GM12878 (cell line): ENCODE measurements around the gene PIP5K1A. TPM values are rescaled to one million over a fixed set of nuclear protein-coding genes. Genes with fewer than 3 reads are reported as not detected.

Experiments used
- ATAC-seq: fragments of 200-7000 bp; cut with Tn5 transposase; 3 replicates; pipeline ENCODE4 v1.9.1; 2020; ENCODE audit warnings: mild to moderate bottlenecking, moderate library complexity
- BruUV-seq: library from RNA; stranded (reverse); fragments of 400-500 nt; replicated peaks from 2 replicates; lab custom pipeline; 2021; lab: Mats Ljungman, UMichigan
- CTCF ChIA-PET: fragments of 300-600 bp; sonication (Branson Sonifier 250); formaldehyde crosslinking; extraction: SDS; loops from one replicate; lab custom pipeline; 2021; ENCODE audit warnings: inconsistent platforms; lab: Yijun Ruan, JAX
- POLR2A ChIA-PET: fragments of 350-600 bp; formaldehyde crosslinking; extraction: SDS; loops from one replicate; lab custom pipeline; 2021; ENCODE audit warnings: inconsistent platforms; lab: Charles Lee
- RAD21 ChIA-PET: fragments of 300-600 bp; sonication (Branson Sonifier 250); formaldehyde crosslinking; loops from one replicate; lab custom pipeline; 2023; ENCODE audit warnings: antibody characterized with exemption; ENCODE audit not compliant: unreplicated experiment; lab: Charles Lee
- SMC1A ChIA-PET: fragments of 300-600 bp; sonication (Branson Sonifier 250); formaldehyde crosslinking; loops from one replicate; lab custom pipeline; 2023; ENCODE audit not compliant: unreplicated experiment, uncharacterized antibody; lab: Charles Lee
- DNase-seq: peaks from one replicate; pipeline ENCODE4 v3.0.0-alpha.2; 2011; ENCODE audit warnings: low read depth, low spot score
- FAIRE-seq: peaks from 3 replicates; lab custom pipeline; 2011; peaks lifted over from hg19 to GRCh38; lab: Jason Lieb, UNC
- H2AFZ ChIP-seq: 2 replicates; pipeline ENCODE4 v1.6.0; 2011; ENCODE audit warnings: low read depth, low read length, control low read depth; ENCODE audit not compliant: control insufficient read depth
- H3K27ac ChIP-seq: 2 replicates; pipeline ENCODE4 v1.5.1; 2011; ENCODE audit warnings: control low read depth; ENCODE audit not compliant: control insufficient read depth, insufficient read depth
- H3K27me3 ChIP-seq, 2 experiments: replicated peaks in 1 of 2; 2 replicates each; pipeline versions ENCODE4 v1.6.0 to v1.6.1; 2011; ENCODE audit warnings: low read length in 1 of 2; ENCODE audit not compliant: control insufficient read depth in 2 of 2, insufficient read depth in 2 of 2
- H3K36me3 ChIP-seq, 2 experiments: 2 replicates each; pipeline ENCODE4 v1.5.1; 2011; ENCODE audit warnings: low read length in 1 of 2; ENCODE audit not compliant: control insufficient read depth in 2 of 2, insufficient read depth in 2 of 2
- H3K4me1 ChIP-seq: 2 replicates; pipeline ENCODE4 v1.6.1; 2011; ENCODE audit warnings: mild to moderate bottlenecking, low read length, moderate library complexity, mixed read lengths; ENCODE audit not compliant: control insufficient read depth, insufficient read depth
- H3K4me2 ChIP-seq: 2 replicates; pipeline ENCODE4 v1.6.0; 2011; ENCODE audit warnings: control low read depth; ENCODE audit not compliant: control insufficient read depth, insufficient read depth
- H3K4me3 ChIP-seq: fragments of 200-600 bp; sonication (generic); 2 replicates; pipeline ENCODE4 v1.5.1; 2016
- H3K79me2 ChIP-seq: 2 replicates; pipeline ENCODE4 v1.6.0; 2011; ENCODE audit warnings: low read length; ENCODE audit not compliant: control insufficient read depth, insufficient read depth
- H3K9ac ChIP-seq: 2 replicates; pipeline ENCODE4 v1.8.0; 2011; ENCODE audit warnings: low read length, control low read depth, mixed read lengths; ENCODE audit not compliant: control insufficient read depth, insufficient read depth
- H3K9me3 ChIP-seq: replicated peaks from 3 replicates; pipeline ENCODE4 v1.5.1; 2011; ENCODE audit warnings: mild to moderate bottlenecking, low read length; ENCODE audit not compliant: control insufficient read depth, insufficient read depth
- H4K20me1 ChIP-seq: 2 replicates; pipeline ENCODE4 v1.6.0; 2011; ENCODE audit not compliant: control insufficient read depth, insufficient read depth
- CEBPZ ChIP-seq: fragments of 150-350 bp; IDR thresholded peaks from 2 replicates; pipeline ENCODE4 v1.6.1; 2016; ENCODE audit warnings: low read depth, low read length
- CHD4 ChIP-seq: fragments of 200-600 bp; sonication (generic); IDR thresholded peaks from 2 replicates; pipeline ENCODE4 v1.6.1; 2016; ENCODE audit warnings: mild to moderate bottlenecking
- PRDM15 ChIP-seq: fragments of 450-650 bp; formaldehyde crosslinking; IDR thresholded peaks from 2 replicates; pipeline ENCODE4 v1.4.0; 2020; ENCODE audit warnings: mild to moderate bottlenecking, moderate library complexity
- RFX5 ChIP-seq: IDR thresholded peaks from 2 replicates; pipeline ENCODE4 v1.6.1; 2011; ENCODE audit warnings: low read depth, low read length, improper control_type of control experiment
- SP1 ChIP-seq: IDR thresholded peaks from one replicate; pipeline ENCODE4 v1.6.1; 2011; ENCODE audit warnings: low read depth, low read length
- TCF12 ChIP-seq: IDR thresholded peaks from 2 replicates; pipeline ENCODE4 v1.6.1; 2011; ENCODE audit warnings: low read depth, mild to moderate bottlenecking, low read length
- ZBTB40 ChIP-seq: fragments of 450-650 bp; IDR thresholded peaks from 2 replicates; pipeline ENCODE4 v1.6.1; 2016; ENCODE audit warnings: mild to moderate bottlenecking, moderate library complexity, borderline replicate concordance
- ZNF207 ChIP-seq: fragments of 450-650 bp; IDR thresholded peaks from 2 replicates; pipeline ENCODE4 v1.6.1; 2014; ENCODE audit warnings: antibody characterized with exemption, mild to moderate bottlenecking, borderline replicate concordance
- WGBS: methylation state at CpG from one replicate; pipeline ENCODE4 v1.1.6; 2016; ENCODE audit warnings: low lambda C conversion rate; ENCODE audit not compliant: insufficient replicate concordance, insufficient coverage; ENCODE audit errors: missing lambda C conversion rate; 5-methylcytosine and 5-hydroxymethylcytosine counted together
- in situ Hi-C: fragments of 300-500 bp; cut with MboI; formaldehyde crosslinking; loops from 9 replicates; pipeline ENCODE4 v1.14.3; 2018; ENCODE audit warnings: mixed read lengths
- intact Hi-C: fragments of 100-400 bp; cut with micrococcal nuclease; formaldehyde crosslinking; loops from one replicate; pipeline ENCODE4 v1.14.2; 2022; ENCODE audit not compliant: unreplicated experiment
- polyA plus RNA-seq, 11 experiments: library from polyadenylated mRNA; depleted of rRNA in 4 of 11; unstranded in 6 of 11; stranded (reverse) in 5 of 11; fragments of >200 nt; fragmentation: Nextera tagmentation in 4 of 11; fragmentation: Illumina TruSeq in 1 of 11; extraction: Ambion mirVana in 4 of 11; extraction: Trizol in 1 of 11; gene quantifications; 1 replicate in 1 of 11; 2 replicates in 10 of 11; pipeline versions ENCODE4 v1.2.1 to v1.2.3, GENCODE V29; 2011 to 2016; ENCODE audit warnings: inconsistent platforms in 2 of 11, missing spikeins in 2 of 11, low read depth in 1 of 11
- total RNA-seq, 4 experiments: library from RNA; depleted of rRNA in 3 of 4; stranded (reverse); fragments of >200 nt in 3 of 4; fragmentation: Illumina TruSeq in 1 of 4; extraction: Trizol in 1 of 4; gene quantifications; 2 replicates each; pipeline versions ENCODE4 v1.2.1 to v1.2.3, GENCODE V29; 2013 to 2021

The PIP5K1A gene
- total and polyA plus RNA-seq, 10 of the 15 experiments (the other 5 are each of a cell fraction or from before 2014, with no cell fraction given): 4.5 to 114 (median 51.5) TPM

GRCh38 chr1:151246786-151247185, 48.4 kb downstream of the PIP5K1A start:
- Histone ChIP-seq H3K9ac (no peak overlapping the region), H3K27ac (no peak overlapping the region), H3K9me3 (no peaks in the 10 kb centered on the region), H3K4me3 (no peak overlapping the region), H3K27me3 (no peaks in the 10 kb centered on the region), H3K79me2 (no peaks in the 10 kb centered on the region), H4K20me1 (no peaks in the 10 kb centered on the region), H3K4me1 (no peaks in the 10 kb centered on the region), H2AFZ (no peak overlapping the region), H3K36me3 (peaks cover 18 to 38% of the 10 kb centered on the region in 2 experiments), H3K4me2 (no peak overlapping the region)
- in situ Hi-C loops (no loop called here), intact Hi-C loops (no loop called here)
- ChIA-PET CTCF (interaction anchor here (1.2 to 1.3 kb wide), 4 partner anchors 12 to 201 kb away, joined by 3 read pairs; no protein-coding TSS in a partner anchor), SMC1A (interaction anchor here (1.1 kb wide), 1 partner anchor 147 kb away, joined by 5 read pairs; no protein-coding TSS in a partner anchor), POLR2A (interaction anchor here (0.6 kb wide), 3 partner anchors 52 to 491 kb away, joined by 3 to 5 read pairs (median 4); no protein-coding TSS in a partner anchor), RAD21 (interaction anchor here (0.6 to 1.3 kb wide), 2 partner anchors 51 to 144 kb away, joined by 3 read pairs; no protein-coding TSS in a partner anchor)
- 100% methylated on average over 2 of the region's 2 CpGs for WGBS
- FAIRE-seq (no peak), ATAC-seq (no peak), DNase-seq (no peak)
- no TSS peak for BruUV-seq
- TF ChIP-seq CEBPZ (no peak), ZBTB40 (no peak), ZNF207 (no peak), RFX5 (no peak), CHD4 (no peak), TCF12 (no peak), PRDM15 (CRISPR knock-in tag) (no peak), SP1 (no peak)
